ENCODE results near the gene SDK2. TPM values are rescaled to one million over a fixed set of nuclear protein-coding genes. Genes with fewer than 3 reads are reported as not detected.

The SDK2 gene
- total RNA-seq, 1 donor from 2014 or later: 11.0 TPM

DNA sequence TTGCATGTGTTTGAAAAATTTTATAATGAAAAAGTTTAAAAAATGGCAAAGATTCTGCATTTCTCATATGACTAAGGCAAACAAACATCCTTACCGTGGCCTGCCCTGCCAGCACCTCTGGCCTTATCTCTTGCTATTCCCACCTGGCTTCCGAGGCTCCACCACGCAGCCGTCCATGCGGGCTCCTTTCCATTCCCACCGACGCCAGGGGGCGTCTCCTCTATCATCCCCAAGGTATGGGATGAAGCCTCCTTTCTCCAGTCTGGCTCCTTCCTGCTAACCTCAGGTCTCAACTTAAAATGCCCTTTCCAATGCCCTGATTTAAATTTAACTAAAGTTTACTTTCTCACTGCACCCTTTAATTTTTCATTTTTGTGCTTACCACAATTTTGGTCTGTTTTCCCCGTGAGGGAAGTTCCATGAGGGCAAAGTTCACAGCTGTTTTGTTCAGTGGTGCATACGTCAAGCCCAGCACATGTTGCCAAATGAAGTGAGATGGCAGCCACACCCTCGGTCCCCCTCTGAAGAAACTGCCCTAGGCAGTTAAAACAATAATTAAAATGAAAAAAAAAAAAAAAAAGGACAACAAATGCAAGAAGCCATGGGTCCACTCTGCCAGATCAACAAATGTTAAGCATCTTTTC lies 13.3 kb upstream of the SDK2 start:
- Histone ChIP-seq H3K27me3 (ENCODE audit: control insufficient read depth in 3 of 3, insufficient read depth in 3 of 3, low read length in 3 of 3) (peaks cover 0 to 10% (median 3%) of the 10 kb centered on the region in 3 donors), H3K4me1 (ENCODE audit: control insufficient read depth in 3 of 3, insufficient read depth in 3 of 3, low read length in 3 of 3) (no peaks in the 10 kb centered on the region), H3K27ac (ENCODE audit: low read depth, low read length) (no peak overlapping the region), H3K4me3 (ENCODE audit: low read length in 3 of 3) (no peak overlapping the region), H3K9ac (ENCODE audit: low read depth in 1 of 3, low read length in 3 of 3) (no peak overlapping the region), H3K9me3 (ENCODE audit: control insufficient read depth in 3 of 3, low read length in 3 of 3) (peaks cover 0 to 7% (median 0%) of the 10 kb centered on the region in 3 donors), H3K36me3 (ENCODE audit: control insufficient read depth in 3 of 3, insufficient read depth in 3 of 3, low read length in 3 of 3) (no peaks in the 10 kb centered on the region)

DNA sequence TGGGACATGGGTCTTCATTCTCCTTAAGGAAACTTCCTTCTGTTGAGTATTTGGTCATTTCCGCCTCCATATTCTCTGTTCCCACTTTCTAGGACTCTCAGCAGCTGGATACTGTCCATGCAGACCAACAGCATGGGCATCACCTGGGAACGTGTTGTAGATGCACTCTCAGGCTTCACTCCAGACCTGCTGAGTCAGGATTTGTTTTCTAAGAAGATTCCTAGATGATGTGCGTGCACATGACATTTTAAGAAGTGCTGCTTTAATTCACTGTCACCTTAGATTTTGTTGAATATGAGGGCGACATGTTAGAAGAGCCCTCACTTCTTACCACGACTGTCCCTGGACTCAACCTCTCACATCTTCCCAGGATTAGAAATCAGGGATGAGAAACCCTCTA lies 10.0 kb upstream of the SDK2 start:
- no peak overlapping the region for H3K9ac ChIP-seq (ENCODE audit: low read depth in 1 of 3, low read length in 3 of 3)
- H3K27me3 ChIP-seq (ENCODE audit: control insufficient read depth in 3 of 3, insufficient read depth in 3 of 3, low read length in 3 of 3): peaks cover 0 to 10% (median 8%) of the 10 kb centered on the region in 3 donors
- peaks cover 0 to 7% (median 0%) of the 10 kb centered on the region in 3 donors for H3K9me3 ChIP-seq (ENCODE audit: control insufficient read depth in 3 of 3, low read length in 3 of 3)
- H3K36me3 ChIP-seq (ENCODE audit: control insufficient read depth in 3 of 3, insufficient read depth in 3 of 3, low read length in 3 of 3): no peaks in the 10 kb centered on the region
- no peak overlapping the region for H3K27ac ChIP-seq (ENCODE audit: low read depth, low read length)
- H3K4me3 ChIP-seq (ENCODE audit: low read length in 3 of 3): no peak overlapping the region
- H3K4me1 ChIP-seq (ENCODE audit: control insufficient read depth in 3 of 3, insufficient read depth in 3 of 3, low read length in 3 of 3): no peaks in the 10 kb centered on the region

DNA sequence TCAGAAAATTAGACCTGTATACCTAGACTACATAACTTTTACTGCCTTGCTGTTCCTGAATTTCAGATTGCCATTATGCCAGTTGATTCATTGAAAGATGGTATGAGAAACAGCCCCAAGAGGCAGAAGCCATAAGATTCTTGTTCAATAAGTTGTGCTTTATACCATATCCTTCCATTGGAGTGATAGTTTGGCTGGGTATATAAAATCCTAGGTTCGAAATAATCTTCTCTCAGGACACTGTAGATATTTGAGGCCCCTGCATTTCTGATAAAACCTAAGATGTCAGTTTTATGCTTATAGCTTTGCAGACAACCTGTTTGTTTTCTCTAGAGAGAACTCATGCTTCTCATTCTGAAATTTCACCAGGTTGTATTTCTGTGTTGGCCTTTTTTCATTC lies 9.6 kb upstream of the SDK2 start:
- Histone ChIP-seq H3K36me3 (ENCODE audit: control insufficient read depth in 3 of 3, insufficient read depth in 3 of 3, low read length in 3 of 3) (no peaks in the 10 kb centered on the region), H3K9me3 (ENCODE audit: control insufficient read depth in 3 of 3, low read length in 3 of 3) (peaks cover 0 to 7% (median 0%) of the 10 kb centered on the region in 3 donors), H3K4me1 (ENCODE audit: control insufficient read depth in 3 of 3, insufficient read depth in 3 of 3, low read length in 3 of 3) (no peaks in the 10 kb centered on the region), H3K4me3 (ENCODE audit: low read length in 3 of 3) (no peak overlapping the region), H3K27ac (ENCODE audit: low read depth, low read length) (no peak overlapping the region), H3K9ac (ENCODE audit: low read depth in 1 of 3, low read length in 3 of 3) (no peak overlapping the region), H3K27me3 (ENCODE audit: control insufficient read depth in 3 of 3, insufficient read depth in 3 of 3, low read length in 3 of 3) (peaks cover 0 to 10% (median 8%) of the 10 kb centered on the region in 3 donors)

DNA sequence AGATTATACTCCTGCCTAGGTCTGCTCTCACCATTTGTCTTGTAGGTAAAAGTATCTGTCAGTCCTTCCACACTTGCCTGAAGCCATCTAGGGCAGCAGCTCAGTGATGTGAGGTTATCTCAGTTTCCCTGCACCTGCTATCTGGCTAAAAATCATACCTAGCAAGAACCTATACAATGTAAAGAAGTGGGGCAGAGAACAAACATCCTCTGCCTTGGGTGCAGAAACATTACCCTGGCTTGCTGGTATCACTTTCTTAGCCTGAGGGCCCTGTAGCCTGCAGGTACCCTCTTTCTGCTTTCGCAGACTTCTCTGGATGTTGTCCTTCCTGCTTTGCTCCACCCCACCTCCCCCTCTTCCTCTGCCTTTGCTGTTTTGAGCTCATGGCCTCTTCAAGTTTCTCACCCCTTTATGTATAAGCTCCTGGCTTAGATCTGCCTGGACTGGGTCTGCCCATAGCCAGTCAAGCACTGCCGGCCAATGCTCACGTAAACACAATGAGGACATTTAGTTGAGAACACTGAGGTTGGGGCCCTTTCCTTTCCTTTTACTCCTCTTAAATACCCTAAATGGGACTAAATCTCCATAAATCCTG lies 8.7 kb upstream of the SDK2 start:
- Histone ChIP-seq H3K4me1 (ENCODE audit: control insufficient read depth in 3 of 3, insufficient read depth in 3 of 3, low read length in 3 of 3) (no peaks in the 10 kb centered on the region), H3K36me3 (ENCODE audit: control insufficient read depth in 3 of 3, insufficient read depth in 3 of 3, low read length in 3 of 3) (no peaks in the 10 kb centered on the region), H3K27me3 (ENCODE audit: control insufficient read depth in 3 of 3, insufficient read depth in 3 of 3, low read length in 3 of 3) (peaks cover 6 to 15% (median 11%) of the 10 kb centered on the region in 3 donors), H3K9ac (ENCODE audit: low read depth in 1 of 3, low read length in 3 of 3) (no peak overlapping the region), H3K27ac (ENCODE audit: low read depth, low read length) (no peak overlapping the region), H3K4me3 (ENCODE audit: low read length in 3 of 3) (no peak overlapping the region), H3K9me3 (ENCODE audit: control insufficient read depth in 3 of 3, low read length in 3 of 3) (peaks cover 0 to 7% (median 0%) of the 10 kb centered on the region in 3 donors)

DNA sequence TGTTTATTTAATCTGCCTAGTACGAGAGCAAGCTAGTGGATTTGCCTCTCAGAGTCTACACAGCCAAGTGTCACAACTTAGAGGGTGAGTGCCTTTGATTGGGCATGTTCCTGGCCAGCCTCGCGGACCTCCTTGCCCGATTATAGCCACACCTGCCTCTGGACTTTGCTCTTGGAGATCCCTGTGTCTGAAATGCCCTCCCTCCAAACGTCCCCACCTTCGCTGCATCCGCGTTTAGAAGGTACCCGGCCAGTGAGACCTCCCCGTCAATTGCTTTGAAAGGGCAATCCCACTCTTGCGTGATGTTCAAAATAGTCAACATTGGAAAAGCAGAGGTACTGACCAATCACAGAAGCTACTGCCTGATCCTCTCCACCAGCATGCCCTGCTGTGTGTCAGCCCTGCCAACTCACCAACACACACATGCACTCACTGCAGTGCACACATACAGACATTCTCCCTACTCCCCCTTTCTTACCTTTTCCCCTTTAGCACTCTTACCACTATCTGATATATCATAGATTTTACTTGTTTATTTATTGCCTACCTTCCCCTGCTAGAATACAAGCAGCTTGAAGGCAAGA lies 6.5 kb upstream of the SDK2 start:
- H3K4me3 ChIP-seq (ENCODE audit: low read length in 3 of 3): no peak overlapping the region
- no peaks in the 10 kb centered on the region for H3K4me1 ChIP-seq (ENCODE audit: control insufficient read depth in 3 of 3, insufficient read depth in 3 of 3, low read length in 3 of 3)
- no peak overlapping the region for H3K27ac ChIP-seq (ENCODE audit: low read depth, low read length)
- H3K9ac ChIP-seq (ENCODE audit: low read depth in 1 of 3, low read length in 3 of 3): no peak overlapping the region
- peaks cover 20 to 26% (median 25%) of the 10 kb centered on the region in 3 donors for H3K27me3 ChIP-seq (ENCODE audit: control insufficient read depth in 3 of 3, insufficient read depth in 3 of 3, low read length in 3 of 3)
- H3K36me3 ChIP-seq (ENCODE audit: control insufficient read depth in 3 of 3, insufficient read depth in 3 of 3, low read length in 3 of 3): no peaks in the 10 kb centered on the region
- H3K9me3 ChIP-seq (ENCODE audit: control insufficient read depth in 3 of 3, low read length in 3 of 3): peaks cover 0 to 7% (median 0%) of the 10 kb centered on the region in 3 donors

DNA sequence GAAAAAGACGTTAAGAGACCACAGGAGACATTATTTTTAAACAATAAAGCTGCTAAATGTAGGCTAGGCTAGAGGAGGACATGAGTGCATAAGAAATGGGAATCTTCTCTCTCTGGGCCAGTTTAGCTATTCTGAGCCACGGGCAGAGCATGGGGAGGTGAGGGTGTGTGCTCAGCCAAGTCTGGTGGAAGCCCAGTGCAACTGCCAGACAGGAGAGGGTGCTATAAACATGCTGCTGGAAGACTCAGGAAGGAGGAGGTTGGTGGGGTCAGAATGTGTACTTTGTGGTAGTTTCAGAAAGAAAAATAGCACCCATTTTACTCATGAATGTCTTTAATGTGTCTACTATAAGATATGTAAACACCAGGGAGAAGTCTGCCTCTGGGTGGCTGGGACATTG lies 5.9 kb upstream of the SDK2 start:
- Histone ChIP-seq H3K36me3 (ENCODE audit: control insufficient read depth in 3 of 3, insufficient read depth in 3 of 3, low read length in 3 of 3) (no peaks in the 10 kb centered on the region), H3K27me3 (ENCODE audit: control insufficient read depth in 3 of 3, insufficient read depth in 3 of 3, low read length in 3 of 3) (peaks cover 19 to 30% (median 22%) of the 10 kb centered on the region in 3 donors), H3K4me1 (ENCODE audit: control insufficient read depth in 3 of 3, insufficient read depth in 3 of 3, low read length in 3 of 3) (peaks cover 0 to 3% (median 0%) of the 10 kb centered on the region in 3 donors), H3K9me3 (ENCODE audit: control insufficient read depth in 3 of 3, low read length in 3 of 3) (peaks cover 0 to 7% (median 0%) of the 10 kb centered on the region in 3 donors), H3K27ac (ENCODE audit: low read depth, low read length) (no peak overlapping the region), H3K4me3 (ENCODE audit: low read length in 3 of 3) (no peak overlapping the region), H3K9ac (ENCODE audit: low read depth in 1 of 3, low read length in 3 of 3) (no peak overlapping the region)

DNA sequence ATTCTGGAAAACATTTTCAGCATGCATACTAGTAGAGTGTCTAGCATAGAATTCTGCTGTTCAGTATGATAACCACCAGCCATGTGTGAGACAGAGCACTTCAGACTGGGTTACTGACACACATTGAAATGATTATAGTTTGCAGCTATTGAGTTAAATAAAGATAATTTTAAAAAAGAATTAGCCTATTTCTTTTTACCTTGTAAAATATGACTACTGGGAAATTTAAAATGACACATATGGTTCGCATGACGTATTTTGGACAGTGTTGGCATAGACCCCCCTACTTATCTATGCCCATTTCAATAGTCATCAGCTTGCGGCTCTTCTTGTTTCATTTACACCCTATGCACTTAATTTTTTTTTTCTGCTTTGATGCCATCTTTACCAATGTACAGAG lies 4.7 kb upstream of the SDK2 start:
- no peaks in the 10 kb centered on the region for H3K36me3 ChIP-seq (ENCODE audit: control insufficient read depth in 3 of 3, insufficient read depth in 3 of 3, low read length in 3 of 3)
- H3K4me1 ChIP-seq (ENCODE audit: control insufficient read depth in 3 of 3, insufficient read depth in 3 of 3, low read length in 3 of 3): peaks cover 0 to 6% (median 3%) of the 10 kb centered on the region in 3 donors
- no peak overlapping the region for H3K4me3 ChIP-seq (ENCODE audit: low read length in 3 of 3)
- H3K9me3 ChIP-seq (ENCODE audit: control insufficient read depth in 3 of 3, low read length in 3 of 3): peaks cover 0 to 2% (median 0%) of the 10 kb centered on the region in 3 donors
- peaks cover 19 to 30% (median 25%) of the 10 kb centered on the region in 3 donors for H3K27me3 ChIP-seq (ENCODE audit: control insufficient read depth in 3 of 3, insufficient read depth in 3 of 3, low read length in 3 of 3)
- H3K9ac ChIP-seq (ENCODE audit: low read depth in 1 of 3, low read length in 3 of 3): no peak overlapping the region
- H3K27ac ChIP-seq (ENCODE audit: low read depth, low read length): no peak overlapping the region

DNA sequence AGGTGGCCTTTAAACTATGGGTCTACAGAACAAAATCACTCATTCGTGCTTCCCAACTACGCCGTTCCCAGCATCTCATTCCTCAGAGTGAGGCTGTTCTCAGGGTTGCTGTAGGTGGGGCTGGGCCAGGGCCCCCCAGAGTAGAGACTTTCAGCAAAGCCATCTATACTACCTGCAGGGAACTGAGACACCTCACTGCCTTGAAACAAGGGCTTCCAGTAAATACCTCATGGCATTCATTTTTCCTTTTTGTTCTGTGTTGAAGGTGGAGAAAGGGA lies 4.2 kb upstream of the SDK2 start:
- Histone ChIP-seq H3K36me3 (ENCODE audit: control insufficient read depth in 3 of 3, insufficient read depth in 3 of 3, low read length in 3 of 3) (no peaks in the 10 kb centered on the region), H3K9ac (ENCODE audit: low read depth in 1 of 3, low read length in 3 of 3) (no peak overlapping the region), H3K4me1 (ENCODE audit: control insufficient read depth in 3 of 3, insufficient read depth in 3 of 3, low read length in 3 of 3) (peaks cover 2 to 7% (median 3%) of the 10 kb centered on the region in 3 donors), H3K9me3 (ENCODE audit: control insufficient read depth in 3 of 3, low read length in 3 of 3) (no peaks in the 10 kb centered on the region), H3K4me3 (ENCODE audit: low read length in 3 of 3) (no peak overlapping the region), H3K27me3 (ENCODE audit: control insufficient read depth in 3 of 3, insufficient read depth in 3 of 3, low read length in 3 of 3) (peaks cover 20 to 32% (median 28%) of the 10 kb centered on the region in 3 donors), H3K27ac (ENCODE audit: low read depth, low read length) (no peak overlapping the region)

DNA sequence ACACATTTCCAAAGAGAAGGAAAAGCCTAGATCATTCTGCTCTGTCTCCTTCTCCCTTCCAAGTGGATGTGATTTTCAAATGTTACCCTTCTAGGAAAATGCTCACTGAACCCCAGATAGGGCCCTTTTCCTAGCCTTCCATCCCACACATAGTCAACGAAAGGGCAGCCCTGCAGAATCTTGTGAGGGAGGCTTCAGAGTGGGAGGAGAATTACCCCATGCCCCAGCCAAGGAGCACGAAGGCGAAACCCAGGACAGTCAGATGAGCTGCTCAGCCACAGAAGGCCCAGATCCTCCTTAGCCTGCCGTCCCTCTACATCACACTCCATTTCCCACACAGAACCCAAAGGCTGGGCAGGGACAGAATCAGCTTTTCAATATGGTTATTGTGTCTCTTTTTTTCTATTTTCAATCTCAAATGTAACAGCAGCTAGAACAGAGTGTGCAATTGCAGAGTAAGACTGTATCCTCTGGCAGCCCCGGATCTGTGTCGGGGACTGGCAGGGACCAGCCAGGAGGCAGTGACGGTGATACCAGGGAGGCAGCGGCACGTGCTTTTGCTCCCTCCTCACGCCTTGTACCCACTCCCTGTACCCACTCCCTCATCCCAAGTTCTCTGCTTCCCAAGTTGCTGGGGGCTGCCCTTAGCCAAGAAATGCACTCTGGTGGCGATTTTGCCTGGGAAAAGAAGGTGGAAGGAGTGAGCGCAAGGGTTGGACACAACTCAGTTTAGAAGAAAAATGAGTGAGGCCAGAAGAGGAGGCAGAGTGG lies 3.7 kb upstream of the SDK2 start:
- Histone ChIP-seq H3K27ac (ENCODE audit: low read depth, low read length) (no peak overlapping the region), H3K9me3 (ENCODE audit: control insufficient read depth in 3 of 3, low read length in 3 of 3) (no peaks in the 10 kb centered on the region), H3K4me3 (ENCODE audit: low read length in 3 of 3) (no peak overlapping the region), H3K36me3 (ENCODE audit: control insufficient read depth in 3 of 3, insufficient read depth in 3 of 3, low read length in 3 of 3) (no peaks in the 10 kb centered on the region), H3K9ac (ENCODE audit: low read depth in 1 of 3, low read length in 3 of 3) (no peak overlapping the region), H3K27me3 (ENCODE audit: control insufficient read depth in 3 of 3, insufficient read depth in 3 of 3, low read length in 3 of 3) (peaks cover 26 to 36% (median 34%) of the 10 kb centered on the region in 3 donors), H3K4me1 (ENCODE audit: control insufficient read depth in 3 of 3, insufficient read depth in 3 of 3, low read length in 3 of 3) (peaks cover 7 to 8% (median 8%) of the 10 kb centered on the region in 3 donors)

DNA sequence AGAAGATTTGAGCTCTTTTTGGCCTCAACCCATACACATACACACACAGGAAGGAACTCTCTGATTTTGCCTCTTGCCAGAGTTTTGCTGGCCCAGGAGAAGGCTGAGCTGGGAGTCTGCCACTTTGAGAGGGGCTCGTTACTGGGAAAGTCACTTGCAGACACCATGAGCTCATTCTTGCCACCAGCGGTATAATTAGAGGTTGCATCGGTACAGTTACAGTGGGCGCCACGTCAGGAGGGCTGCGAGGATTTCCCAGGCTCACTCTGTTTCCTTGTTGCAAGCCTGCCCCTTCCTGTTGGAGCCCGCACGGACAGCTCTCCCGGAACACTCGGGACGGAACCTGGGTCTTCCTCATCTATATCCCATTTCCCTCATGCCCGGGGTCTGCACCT lies 3.1 kb upstream of the SDK2 start:
- Histone ChIP-seq H3K9ac (ENCODE audit: low read depth in 1 of 3, low read length in 3 of 3) (no peak overlapping the region), H3K36me3 (ENCODE audit: control insufficient read depth in 3 of 3, insufficient read depth in 3 of 3, low read length in 3 of 3) (no peaks in the 10 kb centered on the region), H3K27me3 (ENCODE audit: control insufficient read depth in 3 of 3, insufficient read depth in 3 of 3, low read length in 3 of 3) (peaks cover 31 to 43% (median 38%) of the 10 kb centered on the region in 3 donors), H3K4me1 (ENCODE audit: control insufficient read depth in 3 of 3, insufficient read depth in 3 of 3, low read length in 3 of 3) (peaks cover 7 to 11% (median 11%) of the 10 kb centered on the region in 3 donors), H3K9me3 (ENCODE audit: control insufficient read depth in 3 of 3, low read length in 3 of 3) (no peaks in the 10 kb centered on the region), H3K27ac (ENCODE audit: low read depth, low read length) (no peak overlapping the region), H3K4me3 (ENCODE audit: low read length in 3 of 3) (no peak overlapping the region)

Measured in skeletal muscle tissue (tissue), 4 donors.